IPS-11a (cell line): ENCODE results near the gene MIF.
"Not testable (repeated sequence)": the region's sequence is repeated elsewhere in the genome, so short reads cannot be mapped to it uniquely, and the experiment has no call there.

ENCODE experiments used
- H3K4me3 ChIP-seq: one replicate; pipeline ENCODE4 v1.5.1; 2013; ENCODE audit warnings: low read depth, low read length, control low read depth

MIF gene

DNA sequence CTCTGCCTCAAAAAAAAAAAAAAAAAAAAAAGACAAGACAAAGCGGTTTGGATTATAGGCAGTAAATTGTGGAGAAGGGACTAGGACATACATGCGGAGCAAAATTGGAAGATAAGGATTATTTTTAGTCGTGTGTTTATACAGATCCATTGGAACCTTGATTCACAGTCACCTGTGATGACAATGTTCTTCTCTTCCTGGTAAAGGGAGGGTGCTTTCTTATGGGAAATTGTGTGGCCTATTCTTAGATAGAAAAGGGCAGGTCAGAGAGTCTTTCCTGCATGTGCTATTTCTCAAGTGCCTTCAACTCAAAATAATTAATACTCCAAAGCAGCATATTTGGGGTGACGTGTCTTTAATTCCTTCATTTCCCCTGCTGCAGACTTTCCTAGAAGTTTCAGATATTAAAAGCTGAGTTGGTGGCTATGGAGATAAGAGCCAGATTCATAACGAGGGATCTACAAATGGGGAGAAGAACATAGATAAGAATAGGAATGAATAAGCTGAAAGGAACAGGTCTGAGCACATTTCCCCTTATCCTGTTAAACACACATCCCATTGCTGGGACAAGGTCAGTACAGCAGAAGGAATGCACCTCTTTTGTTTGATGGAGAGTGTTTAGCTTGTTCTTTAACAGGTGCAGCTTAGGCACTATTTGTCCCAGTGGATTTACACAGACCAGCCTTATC is 44.3 kb downstream of the MIF start:
- H3K4me3 ChIP-seq: no peak overlapping the region

DNA sequence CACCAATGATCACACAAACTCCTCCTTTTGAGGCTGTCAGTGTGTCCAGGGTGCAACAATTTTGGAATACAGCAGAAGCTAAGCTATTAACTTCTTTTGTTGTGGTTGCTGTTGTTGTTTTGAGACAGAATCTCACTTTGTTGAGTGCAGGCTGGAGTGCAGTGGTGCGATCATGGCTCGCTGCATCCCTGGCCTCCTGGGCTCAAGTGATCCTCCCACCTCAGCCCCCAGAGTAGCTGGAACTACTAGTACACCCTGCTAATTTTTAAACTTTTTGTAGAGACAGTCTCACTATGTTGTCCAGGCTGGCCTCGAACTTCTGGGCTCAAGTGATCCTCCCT is 44.8 kb downstream of the MIF start:
- no peak overlapping the region for H3K4me3 ChIP-seq

- not testable (repeated sequence) for H3K4me3 ChIP-seq
Measured at GRCh38 chr22:23940166-23940565, 46.0 kb downstream of the MIF start.
